GM12891 (cell line): Measurements from ENCODE around the gene HDDC3.

Experiments
- DNase-seq: peaks from one replicate; pipeline ENCODE4 v3.0.0; 2011; ENCODE audit warnings: low spot score; ENCODE audit not compliant: insufficient read length
- FAIRE-seq: peaks from 2 replicates; lab custom pipeline; 2011; peaks lifted over from hg19 to GRCh38; lab: Jason Lieb, UNC
- PAX5 ChIP-seq: IDR thresholded peaks from 2 replicates; pipeline ENCODE4 v1.6.1; 2011; ENCODE audit warnings: low read length, moderate library complexity, mild to moderate bottlenecking; ENCODE audit not compliant: insufficient read depth, severe bottlenecking
- POLR2A ChIP-seq: IDR thresholded peaks from 2 replicates; pipeline ENCODE4 v1.6.1; 2011; ENCODE audit warnings: low read depth, low read length, control low read depth
- POLR2AphosphoS5 ChIP-seq: IDR thresholded peaks from 2 replicates; pipeline ENCODE4 v1.6.1; 2011; ENCODE audit warnings: low read depth, low read length, control low read depth
- POU2F2 ChIP-seq: IDR thresholded peaks from 2 replicates; pipeline ENCODE4 v1.6.1; 2011; ENCODE audit warnings: low read depth, mild to moderate bottlenecking, control low read depth, low read length, moderate library complexity
- SPI1 ChIP-seq: IDR thresholded peaks from 2 replicates; pipeline ENCODE4 v1.6.1; 2011; ENCODE audit warnings: low read depth, low read length, control low read depth
- TAF1 ChIP-seq: IDR thresholded peaks from 2 replicates; pipeline ENCODE4 v1.6.1; 2011; ENCODE audit warnings: low read depth, low read length, control low read depth

The HDDC3 gene

GRCh38 chr15:90916461-90916860 lies 15.9 kb downstream of the HDDC3 start:
- TF ChIP-seq TAF1: no peak
- no peak for TF ChIP-seq PAX5
- no peak for TF ChIP-seq POLR2A
- TF ChIP-seq SPI1: no peak
- TF ChIP-seq POLR2AphosphoS5: no peak
- no peak for TF ChIP-seq POU2F2
- FAIRE-seq (no peak), DNase-seq (no peak)

- FAIRE-seq (no peak), DNase-seq (no peak)
- TF ChIP-seq PAX5: no peak
- no peak for TF ChIP-seq TAF1
- no peak for TF ChIP-seq POU2F2
- TF ChIP-seq SPI1: no peak
- no peak for TF ChIP-seq POLR2A
- TF ChIP-seq POLR2AphosphoS5: no peak
Measured at GRCh38 chr15:90915808-90916440, 16.4 kb downstream of the HDDC3 start.

GRCh38 chr15:90915216-90915807 lies 17.0 kb downstream of the HDDC3 start:
- TF ChIP-seq SPI1: no peak
- TF ChIP-seq PAX5: no peak
- TF ChIP-seq TAF1: no peak
- no peak for TF ChIP-seq POU2F2
- no peak for TF ChIP-seq POLR2AphosphoS5
- no peak for TF ChIP-seq POLR2A
- FAIRE-seq (no peak), DNase-seq (no peak)

GRCh38 chr15:90914305-90915080 lies 17.9 kb downstream of the HDDC3 start:
- TF ChIP-seq POLR2A (no peak), TAF1 (no peak), POLR2AphosphoS5 (no peak), POU2F2 (no peak), SPI1 (no peak)
- DNase-seq: no peak
- no peak for FAIRE-seq

GRCh38 chr15:90913398-90913944 lies 18.9 kb downstream of the HDDC3 start:
- TF ChIP-seq POLR2AphosphoS5: no peak
- no peak for TF ChIP-seq POLR2A
- no peak for TF ChIP-seq PAX5
- no peak for TF ChIP-seq SPI1
- no peak for TF ChIP-seq POU2F2
- TF ChIP-seq TAF1: no peak
- no peak for DNase-seq
- no peak for FAIRE-seq

GRCh38 chr15:90912770-90913075 lies 19.6 kb downstream of the HDDC3 start:
- no peak for DNase-seq
- no peak for TF ChIP-seq POU2F2
- TF ChIP-seq SPI1: no peak
- TF ChIP-seq PAX5: no peak
- no peak for TF ChIP-seq TAF1
- TF ChIP-seq POLR2A: no peak
- TF ChIP-seq POLR2AphosphoS5: no peak
- no peak for FAIRE-seq

- FAIRE-seq: no peak
Measured at GRCh38 chr15:90911906-90912769, 20.2 kb downstream of the HDDC3 start.

GRCh38 chr15:90911302-90911623 lies 21.1 kb downstream of the HDDC3 start:
- FAIRE-seq: no peak
- TF ChIP-seq POLR2A (no peak), TAF1 (no peak), POLR2AphosphoS5 (no peak), PAX5 (no peak), SPI1 (no peak), POU2F2 (no peak)

More at GRCh38 chr15:90911906-90912769, 20.2 kb downstream of the HDDC3 start:
- DNase-seq: no peak
- TF ChIP-seq POLR2A (no peak), POLR2AphosphoS5 (no peak), TAF1 (no peak), PAX5 (no peak), SPI1 (no peak), POU2F2 (no peak)

More at GRCh38 chr15:90911302-90911623, 21.1 kb downstream of the HDDC3 start:
- DNase-seq: no peak
